ENCODE measurements around the gene EFNA3.

EFNA3 gene

DNA sequence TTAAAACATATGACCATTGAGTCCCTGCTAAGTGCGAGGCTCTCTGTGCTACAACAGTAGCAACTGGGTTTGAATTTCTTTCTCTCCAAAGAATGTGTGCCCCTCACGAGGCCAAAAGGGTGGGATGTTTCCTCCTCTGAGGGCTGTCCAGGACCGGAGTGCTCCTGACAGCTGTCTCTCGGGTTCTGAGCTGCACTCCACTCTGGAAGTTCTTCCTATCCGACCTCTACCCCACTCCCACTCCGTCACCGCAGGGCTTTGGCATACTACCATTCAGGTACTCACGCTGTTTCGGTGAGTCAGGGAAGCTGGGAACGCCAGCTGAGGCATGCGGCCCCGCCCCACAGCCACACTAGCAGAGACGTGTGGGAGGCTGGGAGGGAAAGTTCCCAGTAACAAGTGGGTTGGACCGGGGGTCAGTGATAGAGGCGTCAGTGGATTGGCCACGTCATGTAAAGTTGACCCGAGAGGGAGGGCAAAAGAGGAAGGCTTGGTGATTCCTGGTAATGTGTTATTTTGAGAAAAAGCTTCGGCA, 56.3 kb downstream of the EFNA3 start:
- H3K27me3 ChIP-seq (ENCODE audit: insufficient read depth, low read depth, severe bottlenecking), result no peaks in the 10 kb centered on the region
- no peaks in the 10 kb centered on the region for H3K9me3 ChIP-seq (ENCODE audit: severe bottlenecking)
- DNase-seq, result peak; percentile 90
- H3K36me3 ChIP-seq, result peaks cover 33% of the 10 kb centered on the region
- TF ChIP-seq, protein P1, sequence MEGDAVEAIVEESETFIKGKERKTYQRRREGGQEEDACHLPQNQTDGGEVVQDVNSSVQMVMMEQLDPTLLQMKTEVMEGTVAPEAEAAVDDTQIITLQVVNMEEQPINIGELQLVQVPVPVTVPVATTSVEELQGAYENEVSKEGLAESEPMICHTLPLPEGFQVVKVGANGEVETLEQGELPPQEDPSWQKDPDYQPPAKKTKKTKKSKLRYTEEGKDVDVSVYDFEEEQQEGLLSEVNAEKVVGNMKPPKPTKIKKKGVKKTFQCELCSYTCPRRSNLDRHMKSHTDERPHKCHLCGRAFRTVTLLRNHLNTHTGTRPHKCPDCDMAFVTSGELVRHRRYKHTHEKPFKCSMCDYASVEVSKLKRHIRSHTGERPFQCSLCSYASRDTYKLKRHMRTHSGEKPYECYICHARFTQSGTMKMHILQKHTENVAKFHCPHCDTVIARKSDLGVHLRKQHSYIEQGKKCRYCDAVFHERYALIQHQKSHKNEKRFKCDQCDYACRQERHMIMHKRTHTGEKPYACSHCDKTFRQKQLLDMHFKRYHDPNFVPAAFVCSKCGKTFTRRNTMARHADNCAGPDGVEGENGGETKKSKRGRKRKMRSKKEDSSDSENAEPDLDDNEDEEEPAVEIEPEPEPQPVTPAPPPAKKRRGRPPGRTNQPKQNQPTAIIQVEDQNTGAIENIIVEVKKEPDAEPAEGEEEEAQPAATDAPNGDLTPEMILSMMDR (IDR thresholded peaks at IDR 0.05; ENCODE audit: low read depth, low read length), result no peak
- H3K27ac ChIP-seq, result peak overlapping the region; percentile 93
- peak overlapping the region; percentile 66 for H3K4me3 ChIP-seq (ENCODE audit: low read depth, low read length)

DNA sequence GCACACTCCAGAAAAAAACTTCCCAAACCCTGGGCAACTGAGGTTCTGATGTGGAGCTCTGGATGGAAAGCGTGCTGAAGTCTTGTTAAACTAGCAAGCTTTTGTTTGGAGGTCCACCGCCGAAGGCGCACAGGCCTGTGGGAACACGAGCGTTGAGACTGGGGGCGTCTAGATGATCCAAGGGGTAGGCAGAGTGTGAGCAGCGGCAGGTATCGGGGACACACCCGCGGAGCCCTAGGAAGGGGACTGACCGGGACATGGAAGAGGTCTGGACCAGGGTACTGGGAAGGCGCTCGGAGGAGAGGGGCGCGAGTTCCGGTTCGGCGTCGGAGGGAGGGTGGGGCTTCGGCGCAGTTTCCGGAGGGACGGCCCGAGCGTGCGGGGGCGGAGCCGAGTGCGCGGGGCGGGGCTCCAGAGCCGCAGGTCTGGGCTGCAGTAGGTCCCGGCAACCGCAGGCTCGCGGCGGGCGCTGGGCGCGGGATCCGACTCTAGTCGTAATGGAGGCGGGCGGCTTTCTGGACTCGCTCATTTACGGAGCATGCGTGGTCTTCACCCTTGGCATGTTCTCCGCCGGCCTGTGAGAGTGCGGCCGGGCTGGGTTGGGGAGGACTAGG, 56.9 kb downstream of the EFNA3 start, which contains the start of gene SLC50A1:
Gene SLC50A1, plus strand, starts transcription at position 438 of the 614 bp plus-strand sequence. Its CDS starts 60 bp downstream, at position 498.
- Histone ChIP-seq H3K27ac (peak within 1 kb of the TSS; percentile 93), H3K4me3 (ENCODE audit: low read depth, low read length) (peak within 1 kb of the TSS; percentile 66), H3K9me3 (ENCODE audit: severe bottlenecking) (no peaks in the 10 kb centered on the region), H3K36me3 (peaks cover 36% of the 10 kb centered on the region), H3K27me3 (ENCODE audit: insufficient read depth, low read depth, severe bottlenecking) (no peaks in the 10 kb centered on the region)
- peak; percentile 100 for DNase-seq
- TF ChIP-seq, protein P1 (IDR thresholded peaks at IDR 0.05; ENCODE audit: low read depth, low read length), result peak; percentile 29; the same call in 1 of the 2 replicates

DNA sequence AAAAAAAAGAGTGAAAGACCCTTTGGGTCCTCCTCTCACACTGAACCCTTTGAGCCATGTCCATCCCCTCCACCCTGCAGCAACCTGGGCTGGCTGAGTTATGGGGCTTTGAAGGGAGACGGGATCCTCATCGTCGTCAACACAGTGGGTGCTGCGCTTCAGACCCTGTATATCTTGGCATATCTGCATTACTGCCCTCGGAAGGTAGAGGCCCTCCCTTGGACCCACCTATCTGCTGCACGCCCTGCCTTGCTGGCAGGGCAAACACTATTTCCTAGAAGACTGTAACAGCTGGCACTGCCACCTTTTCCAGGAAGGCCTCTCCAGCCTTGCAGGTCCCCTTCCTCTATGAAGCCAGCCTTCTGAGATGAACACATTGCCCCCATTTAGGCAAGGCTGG, 58.1 kb downstream of the EFNA3 start:
- DNase-seq, result no peak
- peak overlapping the region; percentile 93 for H3K27ac ChIP-seq
- peak overlapping the region; percentile 66 for H3K4me3 ChIP-seq (ENCODE audit: low read depth, low read length)
- H3K27me3 ChIP-seq (ENCODE audit: insufficient read depth, low read depth, severe bottlenecking), result peaks cover 7% of the 10 kb centered on the region
- TF ChIP-seq, protein P1 (IDR thresholded peaks at IDR 0.05; ENCODE audit: low read depth, low read length), result no peak
- peaks cover 33% of the 10 kb centered on the region for H3K36me3 ChIP-seq
- no peaks in the 10 kb centered on the region for H3K9me3 ChIP-seq (ENCODE audit: severe bottlenecking)
